Breast epithelium (tissue), 3 donors: Measurements from ENCODE around the gene SLC37A4.

ENCODE experiments used
- CTCF ChIP-seq, 3 donors: fragments of 450-650 bp; IDR thresholded peaks; one replicate each; pipeline ENCODE4 v1.5.1; 2016 to 2017; ENCODE audit warnings: antibody characterized with exemption in 3 of 3, mild to moderate bottlenecking in 3 of 3, moderate library complexity in 3 of 3
- POLR2A ChIP-seq: fragments of 450-650 bp; IDR thresholded peaks from one replicate; pipeline ENCODE4 v1.6.1; 2016; ENCODE audit warnings: antibody characterized with exemption, mild to moderate bottlenecking, moderate library complexity

- no peak for TF ChIP-seq CTCF (IDR thresholded peaks at IDR 0.05)
- no peak for TF ChIP-seq POLR2A
These were observed 33.6 kb downstream of the SLC37A4 start for GRCh38 chr11:118996926-118997626.
